LHCN-M2 (cell line): Measurements from ENCODE around the gene ELOVL5. TPM values are rescaled to one million over a fixed set of nuclear protein-coding genes. Genes with fewer than 3 reads are reported as not detected.
"Not testable (repeated sequence)": the region's sequence is repeated elsewhere in the genome, so short reads cannot be mapped to it uniquely, and the experiment has no call there.

ENCODE experiments used
- DNase-seq: peaks from one replicate; pipeline ENCODE4 v3.0.0-alpha.2; 2012; ENCODE audit warnings: low read depth
- total RNA-seq: library from RNA; depleted of rRNA; stranded (reverse); fragments of >200 nt; gene quantifications from 2 replicates; pipeline ENCODE4 v1.2.3, GENCODE V29; 2014

Gene ELOVL5
- total RNA-seq, 1 experiment from 2014 or later = 51.1 TPM

GRCh38 chr6:53359095-53359842, 10.5 kb upstream of the ELOVL5 start:
- peak; percentile 96 for DNase-seq

GRCh38 chr6:53358440-53359094, 9.8 kb upstream of the ELOVL5 start:
- DNase-seq = no peak

- DNase-seq = no peak
Measured at GRCh38 chr6:53357576-53358360, 9.0 kb upstream of the ELOVL5 start.

- no peak for DNase-seq
Measured at GRCh38 chr6:53353624-53354023, 4.9 kb upstream of the ELOVL5 start.

- no peak for DNase-seq
Measured at GRCh38 chr6:53352360-53352759, 3.6 kb upstream of the ELOVL5 start.

- DNase-seq = no peak
Measured at GRCh38 chr6:53349209-53349693, 501 bp upstream of the ELOVL5 start.

- DNase-seq = peak; percentile 54
Measured at GRCh38 chr6:53347921-53348370, 804 bp downstream of the ELOVL5 start.

- DNase-seq = no peak
Measured at GRCh38 chr6:53347250-53347920, 1.4 kb downstream of the ELOVL5 start.

- DNase-seq = not testable (repeated sequence)
Measured at GRCh38 chr6:53346049-53346448, 2.7 kb downstream of the ELOVL5 start.

- no peak for DNase-seq
Measured at GRCh38 chr6:53344969-53345368, 3.8 kb downstream of the ELOVL5 start.

- DNase-seq = no peak
Measured at GRCh38 chr6:53343092-53343491, 5.7 kb downstream of the ELOVL5 start.

- no peak for DNase-seq
Measured at GRCh38 chr6:53342217-53342616, 6.5 kb downstream of the ELOVL5 start.

GRCh38 chr6:53340536-53340935, 8.2 kb downstream of the ELOVL5 start:
- DNase-seq = no peak

GRCh38 chr6:53339424-53339823, 9.3 kb downstream of the ELOVL5 start:
- DNase-seq = no peak

GRCh38 chr6:53338304-53338703, 10.4 kb downstream of the ELOVL5 start:
- no peak for DNase-seq

- no peak for DNase-seq
Measured at GRCh38 chr6:53336070-53336469, 12.7 kb downstream of the ELOVL5 start.

- no peak for DNase-seq
Measured at GRCh38 chr6:53335224-53335994, 13.3 kb downstream of the ELOVL5 start.

- DNase-seq = no peak
Measured at GRCh38 chr6:53333439-53334408, 15.0 kb downstream of the ELOVL5 start.

- DNase-seq = no peak
Measured at GRCh38 chr6:53331678-53332077, 17.1 kb downstream of the ELOVL5 start.

- DNase-seq = no peak
Measured at GRCh38 chr6:53330137-53330536, 18.6 kb downstream of the ELOVL5 start.
